Stimulated activated CD4-positive, alpha-beta T cell treated with anti-CD3 and anti-CD28 coated beads, Interleukin-15, amount 100 ng/mL, for 24 hours (primary cell): ENCODE data around the gene SPC24.
"Not testable (repeated sequence)": the region's sequence is repeated elsewhere in the genome, so short reads cannot be mapped to it uniquely, and the experiment has no call there.

Experiments
- DNase-seq: peaks from one replicate; pipeline ENCODE4 v3.0.0-alpha.2; 2020

The SPC24 gene

DNA sequence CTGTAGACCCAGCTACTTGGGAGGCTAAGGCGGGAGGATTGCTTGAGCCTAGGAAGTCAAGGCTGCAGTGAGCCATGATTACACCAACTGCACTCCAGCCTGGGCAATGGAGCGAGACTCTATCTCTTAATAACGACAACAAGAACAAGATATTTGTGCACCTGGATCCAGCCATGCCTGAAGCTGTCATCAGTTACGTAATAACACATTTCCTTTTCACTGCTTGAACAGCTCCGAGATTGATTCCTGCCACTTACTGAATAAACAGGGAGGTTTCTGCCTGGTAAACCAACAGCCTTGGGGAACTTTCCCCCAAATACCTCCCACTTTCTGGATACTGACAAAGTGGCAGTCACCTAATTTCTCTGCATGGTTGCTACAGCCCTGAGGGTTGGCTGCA, 36.4 kb upstream of the SPC24 start:
- DNase-seq: no peak

- DNase-seq: peak; percentile 15
These were observed 35.7 kb upstream of the SPC24 start for GRCh38 chr19:11191273-11191755.

DNA sequence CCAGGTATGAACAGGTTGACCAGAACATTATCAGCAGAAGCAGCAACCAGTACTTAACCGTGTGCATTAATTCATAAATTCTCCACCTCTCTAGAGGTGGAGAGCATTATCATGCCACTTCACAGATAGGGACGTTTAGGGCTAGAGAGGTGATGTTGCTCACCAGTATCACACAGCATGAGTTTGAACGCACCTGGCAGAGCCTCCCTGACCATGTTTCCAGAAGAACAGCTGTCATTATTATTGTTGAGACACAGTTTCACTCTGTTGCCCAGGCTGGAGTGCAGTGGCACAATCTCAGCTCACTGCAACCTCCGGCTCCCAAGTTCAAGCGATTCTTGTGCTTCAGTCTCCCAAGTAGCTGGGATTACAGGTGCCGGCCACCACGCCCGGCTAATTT, 34.9 kb upstream of the SPC24 start:
- DNase-seq: no peak

DNA sequence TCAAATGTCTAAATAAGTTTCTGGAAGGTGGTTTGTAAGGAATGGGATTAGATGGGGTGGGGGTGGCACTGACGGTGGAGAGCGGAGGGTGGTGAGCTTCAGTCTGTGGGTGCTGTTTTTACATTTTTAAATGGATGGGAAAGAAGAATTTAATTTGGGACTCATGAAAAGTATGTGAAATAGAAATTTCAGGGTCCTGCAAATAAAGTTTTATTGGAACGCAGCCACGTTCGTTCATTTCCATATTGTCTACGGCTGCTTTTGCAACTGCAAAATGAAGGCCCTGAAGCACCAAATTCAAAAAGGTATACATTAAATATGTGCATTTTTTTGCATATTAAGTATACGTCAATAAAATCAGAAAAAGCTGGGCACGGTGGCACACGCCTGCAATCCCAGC, 31.9 kb upstream of the SPC24 start:
- DNase-seq: no peak

- DNase-seq: no peak
These were observed 27.4 kb upstream of the SPC24 start for GRCh38 chr19:11182994-11183393.

GRCh38 chr19:11181488-11181887, 25.9 kb upstream of the SPC24 start:
- no peak for DNase-seq

- not testable (repeated sequence) for DNase-seq
These were observed 25.4 kb upstream of the SPC24 start for GRCh38 chr19:11180975-11181374.

- no peak for DNase-seq
These were observed 24.8 kb upstream of the SPC24 start for GRCh38 chr19:11180346-11180745.

DNA sequence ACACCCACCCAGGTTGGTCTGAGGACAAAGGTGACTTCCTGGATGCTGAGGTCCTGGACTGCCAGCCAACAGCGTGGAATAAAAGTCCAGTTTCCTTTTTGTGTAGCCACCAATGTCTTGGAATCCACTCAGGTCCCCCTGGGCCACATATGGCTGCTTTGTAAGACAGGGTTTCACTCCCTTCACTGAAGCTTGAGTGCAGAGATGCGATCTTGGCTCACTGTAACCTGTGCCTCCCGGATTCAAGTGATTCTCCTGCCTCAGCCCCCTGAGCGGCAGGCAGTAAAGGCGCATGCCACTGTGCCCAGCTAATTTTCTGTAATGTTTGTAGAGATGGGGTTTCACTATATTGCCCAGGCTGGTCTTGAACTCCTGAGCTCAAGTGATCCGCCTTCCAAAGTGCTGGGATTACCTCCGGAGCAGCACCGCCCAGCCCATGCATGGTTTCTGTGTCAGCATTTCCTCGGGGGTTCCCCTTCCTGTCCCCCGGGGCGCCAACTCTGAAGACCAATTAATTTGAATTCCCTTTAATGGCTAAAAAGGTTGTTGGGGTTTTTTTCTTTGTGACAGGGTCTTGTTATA, 24.2 kb upstream of the SPC24 start:
- peak; percentile 24 for DNase-seq

DNA sequence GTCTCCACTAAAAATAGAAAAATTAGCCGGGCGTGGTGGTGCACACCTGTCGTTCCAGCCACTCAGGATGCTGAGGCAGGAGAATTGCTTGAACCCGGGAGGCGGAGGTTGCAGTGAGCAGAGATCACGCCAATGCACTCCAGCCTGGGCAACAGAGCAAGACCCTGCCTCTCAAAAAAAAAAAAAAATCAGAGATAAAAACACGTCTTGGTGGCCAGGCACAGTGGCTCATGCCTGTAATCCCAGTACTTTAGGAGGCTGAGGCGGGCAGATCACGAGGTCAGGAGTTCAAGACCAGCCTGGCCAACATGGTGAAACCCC, 23.5 kb upstream of the SPC24 start:
- DNase-seq: not testable (repeated sequence)

DNA sequence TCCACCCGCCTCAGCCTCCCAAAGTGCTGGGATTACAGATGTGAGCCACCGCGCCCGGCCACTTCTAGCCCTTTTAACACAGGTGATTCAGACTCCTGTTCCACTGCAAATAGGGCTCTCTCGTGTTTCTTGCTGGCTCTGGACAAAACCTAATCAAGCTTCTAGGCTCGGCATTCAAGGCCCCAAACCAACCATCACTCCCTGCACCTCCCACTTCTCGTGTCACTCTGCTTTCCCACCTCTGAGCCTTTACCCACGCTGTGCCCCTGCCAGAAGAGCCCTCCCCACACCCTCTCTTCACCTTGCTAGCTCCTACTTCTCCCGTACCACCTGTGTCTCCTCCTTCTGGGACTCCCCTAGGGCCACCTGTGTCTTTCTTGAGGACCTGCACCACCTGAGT, 22.0 kb upstream of the SPC24 start:
- DNase-seq: no peak

DNA sequence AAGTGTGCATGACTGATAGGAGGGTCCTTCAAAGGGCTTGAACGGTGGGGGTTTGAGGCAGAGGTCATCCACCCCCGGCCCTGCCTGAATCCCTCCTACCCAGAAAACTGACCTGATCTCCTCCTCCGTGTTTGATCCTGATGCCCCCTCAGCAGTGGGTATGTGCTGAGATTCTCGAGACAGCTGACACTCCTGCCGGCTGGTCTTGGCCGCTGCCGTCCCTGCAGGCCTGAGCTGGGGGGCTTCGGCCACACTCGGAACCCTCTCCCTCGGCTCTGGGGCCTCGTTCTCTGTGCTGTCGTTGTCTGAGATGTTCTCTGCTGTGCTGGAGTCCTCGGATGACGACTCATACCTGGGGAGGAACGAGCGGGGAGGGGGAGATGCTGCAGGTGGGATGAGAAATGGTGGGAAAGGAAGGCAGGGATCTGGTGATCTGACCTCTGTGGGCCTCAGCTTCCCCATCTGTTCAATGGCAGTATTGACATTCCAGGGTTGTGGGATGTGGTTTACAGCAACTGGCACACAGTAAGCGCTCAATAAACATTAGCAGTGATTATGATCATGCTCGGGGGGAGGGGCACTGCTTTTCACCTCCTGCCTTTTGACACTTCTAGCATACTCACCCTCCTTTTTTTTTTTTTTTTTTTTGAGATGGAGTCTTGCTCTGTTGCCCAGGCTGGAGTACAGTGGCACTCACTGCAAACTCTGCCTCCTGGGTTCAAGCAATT, 21.0 kb upstream of the SPC24 start:
- no peak for DNase-seq

GRCh38 chr19:11175920-11176319, 20.3 kb upstream of the SPC24 start:
- DNase-seq: no peak

- DNase-seq: no peak
These were observed 18.8 kb upstream of the SPC24 start for GRCh38 chr19:11174336-11174735.

DNA sequence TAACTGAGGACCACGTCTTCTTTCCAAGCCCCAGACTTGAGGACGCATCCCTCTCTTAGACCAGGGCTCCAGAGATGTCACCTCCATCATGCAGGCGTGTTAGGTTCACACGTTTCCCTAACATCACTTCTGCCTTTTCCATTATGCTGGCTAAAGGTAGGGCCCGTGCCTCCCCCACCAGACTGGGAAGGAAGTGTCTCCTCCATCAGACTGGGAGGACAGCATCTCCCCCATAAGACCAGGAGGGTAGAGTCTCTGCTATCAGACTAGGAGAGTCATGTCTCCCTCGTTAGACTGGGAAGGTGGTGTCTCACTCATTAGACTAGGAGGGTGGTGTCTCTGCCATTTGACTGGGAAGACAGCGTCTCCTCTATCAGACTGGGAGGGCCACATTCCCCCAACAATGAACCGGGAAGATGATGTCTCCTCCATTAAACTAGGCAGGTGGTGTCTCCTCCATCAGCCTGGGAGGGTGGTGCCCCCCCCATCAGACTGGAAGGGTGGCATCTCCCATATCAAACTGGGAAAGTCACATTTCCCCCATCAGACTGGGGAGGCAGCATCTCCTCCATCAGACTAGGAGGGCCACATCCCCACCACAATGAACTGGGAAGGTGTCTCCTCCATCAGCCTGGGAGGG, 18.1 kb upstream of the SPC24 start:
- DNase-seq: no peak

- no peak for DNase-seq
These were observed 17.0 kb upstream of the SPC24 start for GRCh38 chr19:11172576-11172975.

- no peak for DNase-seq
These were observed 15.6 kb upstream of the SPC24 start for GRCh38 chr19:11171144-11171543.

- DNase-seq: no peak
These were observed 14.5 kb upstream of the SPC24 start for GRCh38 chr19:11169896-11170678.

DNA sequence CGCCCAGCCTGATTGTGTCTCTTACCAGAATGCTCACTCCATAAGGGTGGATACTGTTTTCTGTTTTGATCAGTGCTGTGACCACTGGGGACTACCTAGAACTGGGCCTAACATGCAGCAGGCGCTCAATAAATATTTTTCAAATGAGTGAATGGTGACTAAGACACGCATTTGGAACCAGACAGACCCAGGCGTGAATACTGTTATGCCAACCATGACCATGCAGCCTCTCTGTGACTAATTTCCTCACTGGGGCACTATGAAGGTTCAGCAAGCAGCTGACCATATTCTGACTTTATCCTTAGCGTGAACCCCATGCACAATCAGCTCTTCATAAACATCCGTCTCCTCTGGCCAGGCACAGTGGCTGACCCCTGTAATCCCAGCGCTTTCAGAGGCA, 13.0 kb upstream of the SPC24 start:
- no peak for DNase-seq

- DNase-seq: no peak
These were observed 10.9 kb upstream of the SPC24 start for GRCh38 chr19:11166281-11167142.

DNA sequence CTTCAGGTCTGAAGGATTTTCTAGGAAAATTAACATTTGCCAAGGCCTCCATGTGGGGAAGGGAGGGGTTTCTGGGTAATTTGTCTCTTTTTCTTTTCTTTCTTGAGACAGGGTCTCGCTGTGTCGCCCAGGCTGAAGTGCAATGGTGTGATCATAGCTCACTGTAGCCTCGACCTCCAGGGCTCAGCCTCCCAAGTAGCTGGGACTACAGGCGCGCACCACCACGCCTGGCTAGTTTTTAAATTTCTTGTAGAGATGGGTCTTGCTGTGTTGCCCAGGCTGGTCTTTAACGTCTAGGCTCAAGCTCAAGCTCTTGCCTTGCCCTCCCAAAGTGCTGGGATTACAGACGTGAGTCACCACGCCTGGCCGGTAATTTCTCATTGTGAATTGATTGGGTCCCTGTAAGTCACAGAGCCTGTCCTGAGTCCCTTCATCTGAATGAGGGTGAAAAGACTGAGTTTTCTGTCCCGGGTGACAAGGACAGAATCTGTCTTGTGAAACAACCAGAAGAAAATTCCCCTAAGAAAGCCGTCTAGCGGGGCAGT, 10.0 kb upstream of the SPC24 start:
- DNase-seq: no peak

GRCh38 chr19:11164879-11165406, 9.4 kb upstream of the SPC24 start:
- no peak for DNase-seq
